ENCODE results near the gene RIN3.

DNA sequence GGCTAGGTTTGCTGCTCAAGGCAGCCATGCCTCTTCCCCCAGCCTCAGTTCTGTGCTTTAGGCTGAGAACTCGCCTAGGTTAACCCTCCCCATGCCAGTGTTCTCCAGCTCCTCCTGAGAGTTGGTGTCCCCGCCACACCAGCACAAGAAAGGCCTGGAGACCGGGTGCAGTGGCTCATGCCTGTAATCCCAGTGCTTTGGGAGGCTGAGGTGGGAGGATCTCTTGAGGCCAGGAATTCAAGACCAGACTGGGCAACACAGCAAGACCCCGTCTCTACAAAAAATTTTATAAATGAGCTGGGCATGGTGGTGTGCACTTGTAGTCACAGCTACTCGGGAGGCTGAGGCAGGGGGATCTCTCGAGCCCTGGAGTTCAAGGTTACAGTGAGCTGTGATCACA lies 10.2 kb downstream of the RIN3 start:
- TF ChIP-seq, protein P1, sequence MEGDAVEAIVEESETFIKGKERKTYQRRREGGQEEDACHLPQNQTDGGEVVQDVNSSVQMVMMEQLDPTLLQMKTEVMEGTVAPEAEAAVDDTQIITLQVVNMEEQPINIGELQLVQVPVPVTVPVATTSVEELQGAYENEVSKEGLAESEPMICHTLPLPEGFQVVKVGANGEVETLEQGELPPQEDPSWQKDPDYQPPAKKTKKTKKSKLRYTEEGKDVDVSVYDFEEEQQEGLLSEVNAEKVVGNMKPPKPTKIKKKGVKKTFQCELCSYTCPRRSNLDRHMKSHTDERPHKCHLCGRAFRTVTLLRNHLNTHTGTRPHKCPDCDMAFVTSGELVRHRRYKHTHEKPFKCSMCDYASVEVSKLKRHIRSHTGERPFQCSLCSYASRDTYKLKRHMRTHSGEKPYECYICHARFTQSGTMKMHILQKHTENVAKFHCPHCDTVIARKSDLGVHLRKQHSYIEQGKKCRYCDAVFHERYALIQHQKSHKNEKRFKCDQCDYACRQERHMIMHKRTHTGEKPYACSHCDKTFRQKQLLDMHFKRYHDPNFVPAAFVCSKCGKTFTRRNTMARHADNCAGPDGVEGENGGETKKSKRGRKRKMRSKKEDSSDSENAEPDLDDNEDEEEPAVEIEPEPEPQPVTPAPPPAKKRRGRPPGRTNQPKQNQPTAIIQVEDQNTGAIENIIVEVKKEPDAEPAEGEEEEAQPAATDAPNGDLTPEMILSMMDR (IDR thresholded peaks at IDR 0.05; ENCODE audit: insufficient read depth, low read depth, low read length), result no peak
- no peak for TF ChIP-seq EZH2 (IDR thresholded peaks at IDR 0.05; ENCODE audit: insufficient read depth, low read length)

All from astrocyte (in vitro differentiated cells and primary cell).